Activated CD8-positive, alpha-beta T cell treated with anti-CD3 and anti-CD28 coated beads, Interleukin-2, amount 10 ng/mL, durations not matched to agents 7 days and 5 days (primary cell): ENCODE results near the gene SLC22A7. TPM values are rescaled to one million over a fixed set of nuclear protein-coding genes. Genes with fewer than 3 reads are reported as not detected.

Source experiments
- total RNA-seq, 2 experiments: library from RNA; stranded (reverse); gene quantifications; one replicate each; pipeline ENCODE4 v1.2.3, GENCODE V29; 2021

Gene SLC22A7
- total RNA-seq, 2 experiments from 2014 or later, result not detected

Other genes starting within 250 kb of the SLC22A7 start
- gene CUL7, start 244.4 kb upstream of the SLC22A7 start, total RNA-seq, result 1 to 10 TPM; 8.5 to 8.9 TPM
- 10 to 100 TPM; 57.5 to 58.7 TPM for gene MRPL2, start 238.8 kb upstream of the SLC22A7 start, total RNA-seq
- gene KLC4, start 238.6 kb upstream of the SLC22A7 start, total RNA-seq, result 10 to 100 TPM; 11.1 to 12.4 TPM
- gene PTK7, start 221.9 kb upstream of the SLC22A7 start, total RNA-seq, result 1 to 10 TPM; 1.2 to 1.8 TPM
- 10 to 100 TPM; 41.4 to 43.8 TPM for gene SRF, start 127.0 kb upstream of the SLC22A7 start, total RNA-seq
- gene CUL9, start 116.1 kb upstream of the SLC22A7 start, total RNA-seq, result 10 to 100 TPM; 50.0 to 51.2 TPM
- gene DNPH1, start 68.8 kb upstream of the SLC22A7 start, total RNA-seq, result 10 to 100 TPM; 42.5 to 47.2 TPM
- gene TTBK1, start 54.8 kb upstream of the SLC22A7 start, total RNA-seq, result not detected
- gene CRIP3, start 10.6 kb downstream of the SLC22A7 start, total RNA-seq, result not detected
- gene ZNF318, start 71.4 kb downstream of the SLC22A7 start, total RNA-seq, result 1 to 10 TPM; 6.7 to 7.0 TPM
- gene ABCC10, start 129.3 kb downstream of the SLC22A7 start, total RNA-seq, result 10 to 100 TPM; 38.8 to 39.8 TPM
- gene DLK2, start 157.3 kb downstream of the SLC22A7 start, total RNA-seq, result not detected
- 10 to 100 TPM; 34.7 to 35.5 TPM for gene TJAP1, start 179.3 kb downstream of the SLC22A7 start, total RNA-seq
- gene LRRC73, start 212.1 kb downstream of the SLC22A7 start, total RNA-seq, result under 1 TPM; 0.26 to 0.55 TPM
- gene YIPF3, start 218.7 kb downstream of the SLC22A7 start, total RNA-seq, result 10 to 100 TPM; 55.6 to 59.0 TPM
- gene POLR1C, start 218.8 kb downstream of the SLC22A7 start, total RNA-seq, result 10 to 100 TPM; 34.7 to 35.4 TPM